Stimulated activated CD4-positive, alpha-beta T cell treated with anti-CD3 and anti-CD28 coated beads, Interleukin-1b, Interleukin-23, amount 100 ng/mL, for 1 hour (primary cell): ENCODE data around the gene CTXND2.
"Not testable (repeated sequence)": the region's sequence is repeated elsewhere in the genome, so short reads cannot be mapped to it uniquely, and the experiment has no call there.

Experiments used
- DNase-seq, 2 donors: peaks; one replicate each; pipeline ENCODE4 v3.0.0-alpha.2; 2020; ENCODE audit warnings: low read depth in 2 of 2

The CTXND2 gene

GRCh38 chr1:150887018-150887417 lies at the start of gene CTXND2:
TSS of gene CTXND2 (plus strand) at chr1:150887136. CDS start at chr1:150912315, 25,179 bp downstream.
- DNase-seq, result no peak

- DNase-seq, result not testable (repeated sequence)
These were observed 46.1 kb upstream of the CTXND2 start for GRCh38 chr1:150840850-150841249.

- no peak for DNase-seq
These were observed 45.3 kb upstream of the CTXND2 start for GRCh38 chr1:150841626-150842025.

- DNase-seq, result no peak
These were observed 44.6 kb upstream of the CTXND2 start for GRCh38 chr1:150842343-150842742.

- DNase-seq, result no peak
These were observed 44.0 kb upstream of the CTXND2 start for GRCh38 chr1:150842964-150843363.

GRCh38 chr1:150843474-150843873 lies 43.5 kb upstream of the CTXND2 start:
- DNase-seq, result no peak

GRCh38 chr1:150846473-150847146 lies 40.3 kb upstream of the CTXND2 start:
- no peak for DNase-seq

- not testable (repeated sequence) for DNase-seq
These were observed 36.1 kb upstream of the CTXND2 start for GRCh38 chr1:150850801-150851362.

- not testable (repeated sequence) for DNase-seq
These were observed 34.2 kb upstream of the CTXND2 start for GRCh38 chr1:150852734-150853133.

- no peak for DNase-seq
These were observed 23.2 kb upstream of the CTXND2 start for GRCh38 chr1:150863724-150864123.

- DNase-seq, result not testable (repeated sequence)
These were observed 22.7 kb upstream of the CTXND2 start for GRCh38 chr1:150864200-150864599.

- DNase-seq, result no peak
These were observed 17.3 kb upstream of the CTXND2 start for GRCh38 chr1:150869683-150870082.

- DNase-seq, result no peak
These were observed 14.4 kb upstream of the CTXND2 start for GRCh38 chr1:150872572-150872971.

GRCh38 chr1:150873521-150873920 lies 13.4 kb upstream of the CTXND2 start:
- DNase-seq, result no peak

GRCh38 chr1:150874455-150875196 lies 12.3 kb upstream of the CTXND2 start:
- no peak for DNase-seq

- DNase-seq, result no peak
These were observed 11.5 kb upstream of the CTXND2 start for GRCh38 chr1:150875197-150876118.

- DNase-seq, result no peak
These were observed 10.8 kb upstream of the CTXND2 start for GRCh38 chr1:150876119-150876454.

- DNase-seq, result not testable (repeated sequence)
These were observed 8.0 kb upstream of the CTXND2 start for GRCh38 chr1:150878931-150879330.

- DNase-seq, result no peak
These were observed 5.4 kb upstream of the CTXND2 start for GRCh38 chr1:150881331-150882070.

- not testable (repeated sequence) for DNase-seq
These were observed 3.8 kb upstream of the CTXND2 start for GRCh38 chr1:150883121-150883520.

GRCh38 chr1:150888727-150889126 lies 1.8 kb downstream of the CTXND2 start:
- no peak for DNase-seq
